ENCODE data around the gene KLHL15. TPM values are rescaled to one million over a fixed set of nuclear protein-coding genes. Genes with fewer than 3 reads are reported as not detected.

Gene KLHL15
- total and polyA plus RNA-seq, 2 experiments from 2014 or later, result 2.4 to 15.0 TPM

DNA sequence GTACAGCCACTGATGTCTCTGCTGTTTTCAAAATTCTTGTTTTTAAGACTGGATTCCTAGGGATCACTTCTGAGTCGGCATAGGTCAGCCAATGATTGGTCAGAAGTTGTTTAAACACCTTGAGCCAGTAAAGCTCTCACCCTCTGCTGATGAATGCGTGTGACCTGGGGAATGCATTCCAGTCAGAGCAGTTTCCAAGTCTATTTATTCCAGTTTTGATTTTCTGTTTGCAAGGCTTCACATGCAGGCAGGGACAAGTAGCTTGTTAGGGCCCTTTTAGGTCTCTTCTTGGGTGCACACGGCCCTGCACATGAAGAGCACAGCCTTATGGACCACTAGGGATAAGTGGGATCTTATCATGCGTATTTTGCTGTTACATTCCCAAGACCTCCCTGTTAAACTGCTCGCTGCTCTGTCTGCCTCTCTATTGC lies 47.0 kb downstream of the KLHL15 start (continued):
- TF ChIP-seq, protein P1, sequence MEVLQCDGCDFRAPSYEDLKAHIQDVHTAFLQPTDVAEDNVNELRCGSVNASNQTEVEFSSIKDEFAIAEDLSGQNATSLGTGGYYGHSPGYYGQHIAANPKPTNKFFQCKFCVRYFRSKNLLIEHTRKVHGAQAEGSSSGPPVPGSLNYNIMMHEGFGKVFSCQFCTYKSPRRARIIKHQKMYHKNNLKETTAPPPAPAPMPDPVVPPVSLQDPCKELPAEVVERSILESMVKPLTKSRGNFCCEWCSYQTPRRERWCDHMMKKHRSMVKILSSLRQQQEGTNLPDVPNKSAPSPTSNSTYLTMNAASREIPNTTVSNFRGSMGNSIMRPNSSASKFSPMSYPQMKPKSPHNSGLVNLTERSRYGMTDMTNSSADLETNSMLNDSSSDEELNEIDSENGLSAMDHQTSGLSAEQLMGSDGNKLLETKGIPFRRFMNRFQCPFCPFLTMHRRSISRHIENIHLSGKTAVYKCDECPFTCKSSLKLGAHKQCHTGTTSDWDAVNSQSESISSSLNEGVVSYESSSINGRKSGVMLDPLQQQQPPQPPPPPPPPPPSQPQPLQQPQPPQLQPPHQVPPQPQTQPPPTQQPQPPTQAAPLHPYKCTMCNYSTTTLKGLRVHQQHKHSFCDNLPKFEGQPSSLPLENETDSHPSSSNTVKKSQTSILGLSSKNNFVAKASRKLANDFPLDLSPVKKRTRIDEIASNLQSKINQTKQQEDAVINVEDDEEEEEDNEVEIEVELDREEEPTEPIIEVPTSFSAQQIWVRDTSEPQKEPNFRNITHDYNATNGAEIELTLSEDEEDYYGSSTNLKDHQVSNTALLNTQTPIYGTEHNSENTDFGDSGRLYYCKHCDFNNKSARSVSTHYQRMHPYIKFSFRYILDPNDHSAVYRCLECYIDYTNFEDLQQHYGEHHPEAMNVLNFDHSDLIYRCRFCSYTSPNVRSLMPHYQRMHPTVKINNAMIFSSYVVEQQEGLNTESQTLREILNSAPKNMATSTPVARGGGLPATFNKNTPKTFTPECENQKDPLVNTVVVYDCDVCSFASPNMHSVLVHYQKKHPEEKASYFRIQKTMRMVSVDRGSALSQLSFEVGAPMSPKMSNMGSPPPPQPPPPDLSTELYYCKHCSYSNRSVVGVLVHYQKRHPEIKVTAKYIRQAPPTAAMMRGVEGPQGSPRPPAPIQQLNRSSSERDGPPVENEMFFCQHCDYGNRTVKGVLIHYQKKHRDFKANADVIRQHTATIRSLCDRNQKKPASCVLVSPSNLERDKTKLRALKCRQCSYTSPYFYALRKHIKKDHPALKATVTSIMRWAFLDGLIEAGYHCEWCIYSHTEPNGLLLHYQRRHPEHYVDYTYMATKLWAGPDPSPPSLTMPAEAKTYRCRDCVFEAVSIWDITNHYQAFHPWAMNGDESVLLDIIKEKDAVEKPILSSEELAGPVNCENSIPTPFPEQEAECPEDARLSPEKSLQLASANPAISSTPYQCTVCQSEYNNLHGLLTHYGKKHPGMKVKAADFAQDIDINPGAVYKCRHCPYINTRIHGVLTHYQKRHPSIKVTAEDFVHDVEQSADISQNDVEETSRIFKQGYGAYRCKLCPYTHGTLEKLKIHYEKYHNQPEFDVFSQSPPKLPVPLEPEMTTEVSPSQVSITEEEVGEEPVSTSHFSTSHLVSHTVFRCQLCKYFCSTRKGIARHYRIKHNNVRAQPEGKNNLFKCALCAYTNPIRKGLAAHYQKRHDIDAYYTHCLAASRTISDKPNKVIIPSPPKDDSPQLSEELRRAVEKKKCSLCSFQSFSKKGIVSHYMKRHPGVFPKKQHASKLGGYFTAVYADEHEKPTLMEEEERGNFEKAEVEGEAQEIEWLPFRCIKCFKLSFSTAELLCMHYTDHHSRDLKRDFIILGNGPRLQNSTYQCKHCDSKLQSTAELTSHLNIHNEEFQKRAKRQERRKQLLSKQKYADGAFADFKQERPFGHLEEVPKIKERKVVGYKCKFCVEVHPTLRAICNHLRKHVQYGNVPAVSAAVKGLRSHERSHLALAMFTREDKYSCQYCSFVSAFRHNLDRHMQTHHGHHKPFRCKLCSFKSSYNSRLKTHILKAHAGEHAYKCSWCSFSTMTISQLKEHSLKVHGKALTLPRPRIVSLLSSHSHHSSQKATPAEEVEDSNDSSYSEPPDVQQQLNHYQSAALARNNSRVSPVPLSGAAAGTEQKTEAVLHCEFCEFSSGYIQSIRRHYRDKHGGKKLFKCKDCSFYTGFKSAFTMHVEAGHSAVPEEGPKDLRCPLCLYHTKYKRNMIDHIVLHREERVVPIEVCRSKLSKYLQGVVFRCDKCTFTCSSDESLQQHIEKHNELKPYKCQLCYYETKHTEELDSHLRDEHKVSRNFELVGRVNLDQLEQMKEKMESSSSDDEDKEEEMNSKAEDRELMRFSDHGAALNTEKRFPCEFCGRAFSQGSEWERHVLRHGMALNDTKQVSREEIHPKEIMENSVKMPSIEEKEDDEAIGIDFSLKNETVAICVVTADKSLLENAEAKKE (CRISPR knock-in tag; IDR thresholded peaks at IDR 0.05), result no peak
- TF ChIP-seq ETS1 (IDR thresholded peaks at IDR 0.05) (no peak), ZNF331 (CRISPR knock-in tag; IDR thresholded peaks at IDR 0.05; ENCODE audit: low read depth) (no peak), POLR2AphosphoS5 (IDR thresholded peaks at IDR 0.05; ENCODE audit: low read depth) (no peak), EZH2phosphoT487 (IDR thresholded peaks at IDR 0.05; ENCODE audit: unreplicated experiment) (no peak), ZNF114 (CRISPR knock-in tag; IDR thresholded peaks at IDR 0.05) (no peak), STAT1 (IDR thresholded peaks at IDR 0.05; ENCODE audit: unreplicated experiment) (no peak), CREB1 (CRISPR knock-in tag; IDR thresholded peaks at IDR 0.05; ENCODE audit: low read depth) (no peak), REST (IDR thresholded peaks at IDR 0.05; ENCODE audit: unreplicated experiment) (no peak)

All from GM23338 (cell line).